ENCODE data around the gene TPK1. TPM values are rescaled to one million over a fixed set of nuclear protein-coding genes. Genes with fewer than 3 reads are reported as not detected.

Gene TPK1
- total RNA-seq, 1 donor from 2014 or later: 7.6 TPM

DNA sequence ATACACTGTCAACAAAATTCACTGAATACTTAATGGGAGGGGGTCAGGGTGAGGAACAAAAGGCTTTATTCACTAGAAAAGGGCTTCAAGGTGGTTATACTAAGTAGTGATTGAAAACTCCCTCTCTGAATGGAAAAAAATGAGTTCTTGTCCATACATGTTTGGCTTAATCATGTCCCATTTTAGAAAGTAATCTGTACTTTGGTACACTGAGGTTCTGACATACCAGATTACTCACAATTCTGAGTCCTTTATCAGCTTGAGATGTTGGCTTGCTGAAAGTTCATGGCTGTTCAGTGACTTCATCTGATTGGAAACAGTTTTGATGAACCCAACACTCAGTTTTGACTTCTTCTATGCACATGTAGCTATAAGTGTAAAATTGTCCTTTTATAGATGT, 419.5 kb downstream of the TPK1 start:
- ATAC-seq: no peak
- intact Hi-C loops (cut with DNase I): no loop called here

DNA sequence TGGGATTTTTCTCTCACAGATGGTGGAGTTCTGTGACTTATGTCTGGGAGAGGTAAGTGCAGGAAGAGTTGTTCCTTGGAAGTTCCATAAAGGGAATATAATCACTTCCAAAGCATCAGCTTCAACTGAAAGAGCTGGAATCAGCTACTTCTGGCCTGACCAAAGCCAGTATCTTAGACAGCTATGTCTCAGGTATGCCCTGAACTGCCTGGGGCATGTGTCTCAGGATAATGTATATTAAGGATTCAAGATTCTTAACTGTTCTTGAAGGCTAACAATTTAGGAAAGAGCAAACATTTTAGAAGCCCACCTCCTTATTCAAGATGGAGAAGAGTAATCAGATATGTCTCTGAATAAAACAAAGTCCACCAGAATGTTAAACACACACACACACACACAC, 420.0 kb downstream of the TPK1 start:
- H3K4me1 ChIP-seq: no peaks in the 10 kb centered on the region
- no peaks in the 10 kb centered on the region for H3K36me3 ChIP-seq
- DNase-seq (no peak), ATAC-seq (no peak)
- no peaks in the 10 kb centered on the region for H3K9me3 ChIP-seq
- H3K4me3 ChIP-seq: no peak overlapping the region
- TF ChIP-seq, protein P1, sequence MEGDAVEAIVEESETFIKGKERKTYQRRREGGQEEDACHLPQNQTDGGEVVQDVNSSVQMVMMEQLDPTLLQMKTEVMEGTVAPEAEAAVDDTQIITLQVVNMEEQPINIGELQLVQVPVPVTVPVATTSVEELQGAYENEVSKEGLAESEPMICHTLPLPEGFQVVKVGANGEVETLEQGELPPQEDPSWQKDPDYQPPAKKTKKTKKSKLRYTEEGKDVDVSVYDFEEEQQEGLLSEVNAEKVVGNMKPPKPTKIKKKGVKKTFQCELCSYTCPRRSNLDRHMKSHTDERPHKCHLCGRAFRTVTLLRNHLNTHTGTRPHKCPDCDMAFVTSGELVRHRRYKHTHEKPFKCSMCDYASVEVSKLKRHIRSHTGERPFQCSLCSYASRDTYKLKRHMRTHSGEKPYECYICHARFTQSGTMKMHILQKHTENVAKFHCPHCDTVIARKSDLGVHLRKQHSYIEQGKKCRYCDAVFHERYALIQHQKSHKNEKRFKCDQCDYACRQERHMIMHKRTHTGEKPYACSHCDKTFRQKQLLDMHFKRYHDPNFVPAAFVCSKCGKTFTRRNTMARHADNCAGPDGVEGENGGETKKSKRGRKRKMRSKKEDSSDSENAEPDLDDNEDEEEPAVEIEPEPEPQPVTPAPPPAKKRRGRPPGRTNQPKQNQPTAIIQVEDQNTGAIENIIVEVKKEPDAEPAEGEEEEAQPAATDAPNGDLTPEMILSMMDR (IDR thresholded peaks at IDR 0.05): no peak
- intact Hi-C loops (cut with DNase I): no loop called here
- H3K27me3 ChIP-seq: no peaks in the 10 kb centered on the region
- H3K27ac ChIP-seq: no peak overlapping the region

More for the DNA sequence above, 419.5 kb downstream of the TPK1 start:
- no peak overlapping the region for H3K27ac ChIP-seq
- no peaks in the 10 kb centered on the region for H3K9me3 ChIP-seq
- TF ChIP-seq, protein P1 (IDR thresholded peaks at IDR 0.05): no peak
- no peak overlapping the region for H3K4me3 ChIP-seq
- no peaks in the 10 kb centered on the region for H3K36me3 ChIP-seq
- DNase-seq: no peak
- H3K4me1 ChIP-seq: no peaks in the 10 kb centered on the region
- no peaks in the 10 kb centered on the region for H3K27me3 ChIP-seq

DNA sequence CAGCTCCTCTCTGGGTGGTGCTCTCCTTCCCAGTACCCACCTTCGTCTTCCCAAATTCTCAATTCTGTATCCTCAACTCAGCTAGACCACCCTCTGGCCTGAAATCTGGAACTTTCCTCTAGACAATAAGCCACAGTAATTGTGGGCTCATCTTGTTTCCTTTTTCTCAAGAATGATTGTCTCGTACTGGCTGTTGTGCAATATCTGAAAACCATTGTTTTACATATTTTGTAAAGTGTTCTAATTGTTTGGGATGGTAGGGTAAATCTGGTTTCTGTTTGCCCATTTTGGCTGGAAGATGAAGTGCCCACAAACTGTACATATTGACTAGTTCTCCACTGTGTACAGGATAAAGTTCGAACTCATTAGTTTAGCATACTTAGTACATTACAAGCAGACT, 421.0 kb downstream of the TPK1 start:
- ATAC-seq (no peak), DNase-seq (no peak)
- Histone ChIP-seq H3K4me3 (no peak overlapping the region), H3K36me3 (no peaks in the 10 kb centered on the region), H3K27ac (no peak overlapping the region), H3K4me1 (no peaks in the 10 kb centered on the region), H3K9me3 (no peaks in the 10 kb centered on the region), H3K27me3 (no peaks in the 10 kb centered on the region)
- intact Hi-C loops (cut with DNase I): no loop called here
- TF ChIP-seq, protein P1 (IDR thresholded peaks at IDR 0.05): no peak

DNA sequence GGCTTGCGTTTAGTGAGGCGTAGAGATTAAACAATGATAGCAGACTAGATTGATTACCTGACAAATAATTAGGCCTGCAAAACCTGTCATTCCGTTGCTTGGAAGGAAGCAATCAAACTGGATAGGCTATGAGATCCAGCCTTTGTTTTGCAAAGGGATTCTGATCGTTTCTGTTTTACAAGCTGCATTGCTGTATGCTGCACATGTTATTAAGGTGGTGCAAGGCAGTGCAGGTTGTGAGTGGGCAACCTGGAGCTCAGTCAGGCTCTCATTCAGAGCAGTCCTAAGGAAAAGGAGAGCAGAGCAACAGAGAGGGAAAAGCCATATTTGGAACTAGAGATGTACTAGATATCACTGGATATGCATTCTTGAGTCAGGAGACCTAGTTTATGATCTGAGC, 425.4 kb downstream of the TPK1 start:
- Histone ChIP-seq H3K9me3 (no peaks in the 10 kb centered on the region), H3K27ac (no peak overlapping the region), H3K27me3 (no peaks in the 10 kb centered on the region), H3K36me3 (no peaks in the 10 kb centered on the region), H3K4me3 (no peak overlapping the region), H3K4me1 (no peaks in the 10 kb centered on the region)
- TF ChIP-seq, protein P1 (IDR thresholded peaks at IDR 0.05): no peak
- ATAC-seq: no peak
- DNase-seq: no peak
- intact Hi-C loops (cut with DNase I): no loop called here

DNA sequence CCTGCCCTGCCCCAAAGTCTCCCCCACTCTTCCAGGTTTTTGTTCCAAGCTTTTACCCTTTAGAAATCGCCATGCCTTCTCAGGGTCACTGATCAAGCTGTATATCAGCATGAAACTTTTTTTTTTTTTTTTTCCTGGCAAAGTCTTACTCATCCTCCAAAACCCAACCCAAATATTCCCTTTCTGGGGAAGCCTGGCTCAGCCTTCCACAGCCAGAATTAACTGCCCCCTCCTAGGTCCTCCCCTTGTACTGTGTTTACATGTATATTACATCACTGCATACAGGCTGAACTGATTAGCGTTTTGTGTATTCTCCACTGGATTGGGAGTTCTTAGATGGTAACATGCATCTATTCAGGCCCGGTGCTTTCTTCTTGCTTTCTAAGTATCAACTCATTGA, 427.7 kb downstream of the TPK1 start:
- no peaks in the 10 kb centered on the region for H3K9me3 ChIP-seq
- intact Hi-C loops (cut with DNase I): no loop called here
- H3K4me3 ChIP-seq: no peak overlapping the region
- DNase-seq: no peak
- TF ChIP-seq, protein P1 (IDR thresholded peaks at IDR 0.05): no peak
- H3K4me1 ChIP-seq: no peaks in the 10 kb centered on the region
- H3K27ac ChIP-seq: no peak overlapping the region
- no peak for ATAC-seq
- H3K27me3 ChIP-seq: no peaks in the 10 kb centered on the region
- H3K36me3 ChIP-seq: no peaks in the 10 kb centered on the region

DNA sequence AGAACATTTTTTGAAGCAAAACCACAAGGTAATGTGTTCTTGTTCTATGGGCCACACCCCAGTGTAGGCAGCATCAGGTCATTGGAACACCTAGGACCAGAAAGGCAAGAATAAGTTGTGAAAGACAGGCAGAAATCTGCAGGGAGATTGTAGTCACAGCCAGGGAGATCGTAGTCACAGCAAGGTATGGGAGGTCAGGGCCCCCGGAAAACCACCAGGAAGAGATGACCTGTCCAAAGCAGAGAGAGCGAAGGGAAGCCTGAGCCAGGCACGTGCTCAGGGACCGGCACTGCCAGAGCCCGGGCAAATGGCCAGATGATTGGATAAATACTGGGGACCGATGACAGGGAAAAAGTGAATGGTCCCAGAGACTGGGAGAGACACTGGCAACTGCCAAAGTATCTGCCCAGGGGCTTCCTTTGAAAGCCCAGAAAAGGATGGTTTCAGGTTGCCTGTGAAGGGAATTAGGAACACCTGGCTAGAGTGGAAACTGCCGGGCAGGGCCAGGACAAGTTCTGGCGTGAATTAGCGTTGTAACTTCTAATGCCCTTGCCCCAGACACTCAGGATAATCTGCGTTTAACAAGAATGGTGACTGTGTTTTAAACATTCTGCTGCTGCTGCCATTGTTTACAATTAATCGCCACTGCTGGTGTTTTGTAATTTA, 428.5 kb downstream of the TPK1 start:
- intact Hi-C loops (cut with DNase I): no loop called here
- Histone ChIP-seq H3K36me3 (no peaks in the 10 kb centered on the region), H3K4me3 (no peak overlapping the region), H3K9me3 (no peaks in the 10 kb centered on the region), H3K4me1 (no peaks in the 10 kb centered on the region), H3K27me3 (no peaks in the 10 kb centered on the region), H3K27ac (no peak overlapping the region)
- TF ChIP-seq, protein P1 (IDR thresholded peaks at IDR 0.05): no peak
- ATAC-seq (no peak), DNase-seq (no peak)

Data from upper lobe of right lung (tissue), 1 donor.